Measurements from ENCODE around the gene CAP2.

Gene CAP2

GRCh38 chr6:17385660-17386059 is 7.7 kb upstream of the CAP2 start:
- TF ChIP-seq GATA2 (IDR thresholded peaks at IDR 0.05; ENCODE audit: low read depth, low read length) = no peak

- TF ChIP-seq GATA2 (IDR thresholded peaks at IDR 0.05; ENCODE audit: low read depth, low read length) (no peak), GATA3 (IDR thresholded peaks at IDR 0.05; ENCODE audit: low read depth, low read length) (no peak)
These were observed 5.0 kb upstream of the CAP2 start for GRCh38 chr6:17388365-17388764.

GRCh38 chr6:17389274-17389847 is 4.0 kb upstream of the CAP2 start:
- TF ChIP-seq GATA2 (IDR thresholded peaks at IDR 0.05; ENCODE audit: low read depth, low read length) = no peak
- TF ChIP-seq GATA3 (IDR thresholded peaks at IDR 0.05; ENCODE audit: low read depth, low read length) = no peak

GRCh38 chr6:17390276-17390675 is 3.1 kb upstream of the CAP2 start:
- TF ChIP-seq GATA3 (IDR thresholded peaks at IDR 0.05; ENCODE audit: low read depth, low read length) = no peak
- TF ChIP-seq GATA2 (IDR thresholded peaks at IDR 0.05; ENCODE audit: low read depth, low read length) = no peak

GRCh38 chr6:17391976-17392375 is 1.4 kb upstream of the CAP2 start:
- TF ChIP-seq GATA2 (IDR thresholded peaks at IDR 0.05; ENCODE audit: low read depth, low read length) = no peak
- no peak for TF ChIP-seq GATA3 (IDR thresholded peaks at IDR 0.05; ENCODE audit: low read depth, low read length)

GRCh38 chr6:17393892-17394631 is 667 bp downstream of the CAP2 start:
- TF ChIP-seq GATA3 (IDR thresholded peaks at IDR 0.05; ENCODE audit: low read depth, low read length) = no peak
- no peak for TF ChIP-seq GATA2 (IDR thresholded peaks at IDR 0.05; ENCODE audit: low read depth, low read length)

- no peak for TF ChIP-seq GATA2 (IDR thresholded peaks at IDR 0.05; ENCODE audit: low read depth, low read length)
- TF ChIP-seq GATA3 (IDR thresholded peaks at IDR 0.05; ENCODE audit: low read depth, low read length) = no peak
These were observed 1.7 kb downstream of the CAP2 start for GRCh38 chr6:17395112-17395511.

- no peak for TF ChIP-seq GATA3 (IDR thresholded peaks at IDR 0.05; ENCODE audit: low read depth, low read length)
- TF ChIP-seq GATA2 (IDR thresholded peaks at IDR 0.05; ENCODE audit: low read depth, low read length) = no peak
These were observed 2.9 kb downstream of the CAP2 start for GRCh38 chr6:17396256-17396655.

- TF ChIP-seq GATA3 (IDR thresholded peaks at IDR 0.05; ENCODE audit: low read depth, low read length) (no peak), GATA2 (IDR thresholded peaks at IDR 0.05; ENCODE audit: low read depth, low read length) (no peak)
These were observed 4.4 kb downstream of the CAP2 start for GRCh38 chr6:17397764-17398194.

GRCh38 chr6:17405944-17406245 is 12.5 kb downstream of the CAP2 start:
- TF ChIP-seq GATA3 (IDR thresholded peaks at IDR 0.05; ENCODE audit: low read depth, low read length) = no peak

GRCh38 chr6:17408081-17408480 is 14.7 kb downstream of the CAP2 start:
- TF ChIP-seq GATA3 (IDR thresholded peaks at IDR 0.05; ENCODE audit: low read depth, low read length) (no peak), GATA2 (IDR thresholded peaks at IDR 0.05; ENCODE audit: low read depth, low read length) (no peak)

- TF ChIP-seq GATA3 (IDR thresholded peaks at IDR 0.05; ENCODE audit: low read depth, low read length) = no peak
- no peak for TF ChIP-seq GATA2 (IDR thresholded peaks at IDR 0.05; ENCODE audit: low read depth, low read length)
These were observed 16.9 kb downstream of the CAP2 start for GRCh38 chr6:17410281-17410680.

GRCh38 chr6:17413313-17413750 is 19.9 kb downstream of the CAP2 start:
- TF ChIP-seq GATA3 (IDR thresholded peaks at IDR 0.05; ENCODE audit: low read depth, low read length) (no peak), GATA2 (IDR thresholded peaks at IDR 0.05; ENCODE audit: low read depth, low read length) (no peak)

- no peak for TF ChIP-seq GATA2 (IDR thresholded peaks at IDR 0.05; ENCODE audit: low read depth, low read length)
- TF ChIP-seq GATA3 (IDR thresholded peaks at IDR 0.05; ENCODE audit: low read depth, low read length) = no peak
These were observed 21.9 kb downstream of the CAP2 start for GRCh38 chr6:17415321-17415720.

GRCh38 chr6:17416806-17417205 is 23.4 kb downstream of the CAP2 start:
- TF ChIP-seq GATA2 (IDR thresholded peaks at IDR 0.05; ENCODE audit: low read depth, low read length) (no peak), GATA3 (IDR thresholded peaks at IDR 0.05; ENCODE audit: low read depth, low read length) (no peak)

GRCh38 chr6:17417817-17418216 is 24.4 kb downstream of the CAP2 start:
- no peak for TF ChIP-seq GATA2 (IDR thresholded peaks at IDR 0.05; ENCODE audit: low read depth, low read length)
- TF ChIP-seq GATA3 (IDR thresholded peaks at IDR 0.05; ENCODE audit: low read depth, low read length) = no peak
